ENCODE results near the gene POGLUT2. TPM values are rescaled to one million over a fixed set of nuclear protein-coding genes. Genes with fewer than 3 reads are reported as not detected.

POGLUT2 gene
- 1 to 10 TPM in 1 of 2 donors, under 1 TPM in 1; 0.79 to 1.1 TPM for total RNA-seq
- long read RNA-seq, partial matches to known transcripts: 0 of 2 reads
- long read RNA-seq, other reads (novel, unspliced or antisense): 0 of 2 reads

DNA sequence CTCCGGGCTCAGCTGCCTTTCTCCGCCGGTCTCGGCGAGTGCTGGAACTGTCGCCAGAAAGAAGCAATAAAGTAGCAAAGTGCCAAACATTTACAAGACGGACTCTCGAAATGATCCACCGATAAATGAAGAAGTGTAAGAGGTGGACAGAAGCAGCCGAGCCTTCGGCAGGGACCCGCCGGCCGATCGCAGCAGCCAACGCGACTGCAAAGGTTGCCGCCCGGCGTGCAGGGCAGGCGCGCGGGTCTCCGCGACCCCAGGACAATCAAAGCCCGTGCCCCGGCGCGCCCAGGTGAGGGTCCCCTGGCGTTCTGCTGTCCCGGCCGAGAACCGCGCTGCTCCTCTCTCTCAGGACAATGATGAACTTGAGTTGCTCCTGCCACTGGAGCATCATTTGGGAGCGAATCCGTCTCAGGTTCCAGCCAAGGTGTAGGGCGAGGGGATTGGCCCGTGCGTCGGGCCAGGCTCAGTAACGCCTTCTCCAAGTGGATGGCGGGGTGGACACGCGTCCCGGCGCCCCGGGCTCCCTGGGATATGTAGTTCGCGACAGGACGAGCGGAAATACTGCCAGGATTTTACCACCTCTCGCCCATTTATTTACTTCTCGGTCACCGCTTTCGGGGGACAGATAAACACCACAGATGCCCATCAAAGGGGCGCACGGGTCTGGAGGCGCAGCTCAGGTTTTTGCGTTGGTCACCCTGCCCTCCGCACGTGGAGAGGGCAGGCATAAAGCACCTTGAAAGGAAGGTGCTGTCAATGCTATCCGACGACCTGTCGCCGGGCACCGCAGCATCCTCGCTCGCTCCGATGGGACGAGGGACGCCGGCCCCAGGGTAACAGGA is at the start of gene POGLUT2, which contains the start of gene BIVM:
TSS of gene POGLUT2 (minus strand) at position 396 of the 845 bp plus-strand sequence. CDS start at position 90, 306 bp downstream.
TSS of gene BIVM (plus strand) at position 539 of the 845 bp plus-strand sequence. CDS start 8,149 bp downstream, outside the sequence.
- peak; percentile 89 to 93 for DNase-seq
- ATAC-seq: peak; percentile 92
- intact Hi-C loops (cut with DNase I, micrococcal nuclease): no loop called here

- ATAC-seq (no peak), DNase-seq (no peak)
- intact Hi-C loops (cut with DNase I, micrococcal nuclease): loop anchor here in 1 of 2 donors (5.0 kb wide), 1 partner anchor 265 kb away; no protein-coding TSS in a partner anchor
These were observed 48.8 kb upstream of the POGLUT2 start for GRCh38 chr13:102847272-102848234.

GRCh38 chr13:102846261-102847015 is 47.7 kb upstream of the POGLUT2 start:
- ATAC-seq (peak; percentile 59), DNase-seq (peak; percentile 55 to 67)
- intact Hi-C loops (cut with DNase I, micrococcal nuclease): loop anchor here in 1 of 2 donors (5.0 kb wide), 1 partner anchor 264 kb away; no protein-coding TSS in a partner anchor

GRCh38 chr13:102845630-102846260 is 47.0 kb upstream of the POGLUT2 start, which contains the start of gene ERCC5:
Gene ERCC5, plus strand, starts transcription at chr13:102846032. Its CDS starts 235 bp downstream, at chr13:102846267.
- peak; percentile 92 for ATAC-seq
- peak; percentile 93 to 97 for DNase-seq
- intact Hi-C loops (cut with DNase I, micrococcal nuclease): loop anchor here in 1 of 2 donors (5.0 kb wide), 1 partner anchor 263 kb away; no protein-coding TSS in a partner anchor

- DNase-seq (no peak), ATAC-seq (peak; percentile 14)
- intact Hi-C loops (cut with DNase I, micrococcal nuclease): loop anchor here in 1 of 2 donors (5.0 kb wide), 1 partner anchor 263 kb away; no protein-coding TSS in a partner anchor
These were observed 46.5 kb upstream of the POGLUT2 start for GRCh38 chr13:102845289-102845629.

- ATAC-seq: no peak
- intact Hi-C loops (cut with DNase I, micrococcal nuclease): no loop called here
- no peak for DNase-seq
These were observed 40.7 kb upstream of the POGLUT2 start for GRCh38 chr13:102839462-102839861.

DNA sequence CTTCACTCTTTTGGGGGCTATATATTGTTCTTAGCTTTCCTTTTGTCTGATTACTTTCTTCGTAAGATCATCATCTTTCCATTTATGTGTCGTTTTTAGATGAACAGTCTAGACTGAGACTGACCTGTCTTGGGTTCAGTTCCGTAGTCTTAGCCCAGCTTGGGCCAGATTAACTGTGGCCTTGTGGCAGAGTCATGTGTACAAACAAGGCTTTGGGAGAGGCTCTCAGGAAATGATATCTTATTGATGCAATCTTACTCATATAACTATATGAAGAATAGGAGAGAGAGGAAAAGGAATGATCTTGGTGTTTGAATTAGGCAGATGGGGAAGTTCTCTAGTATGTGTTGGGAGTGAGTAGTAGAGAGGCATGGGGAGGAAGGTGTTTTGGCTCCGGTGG is 40.2 kb upstream of the POGLUT2 start:
- intact Hi-C loops (cut with DNase I, micrococcal nuclease): no loop called here
- no peak for DNase-seq
- ATAC-seq: peak; percentile 67

- DNase-seq (no peak), ATAC-seq (peak; percentile 66)
- intact Hi-C loops (cut with DNase I, micrococcal nuclease): no loop called here
These were observed 39.5 kb upstream of the POGLUT2 start for GRCh38 chr13:102838273-102838672.

DNA sequence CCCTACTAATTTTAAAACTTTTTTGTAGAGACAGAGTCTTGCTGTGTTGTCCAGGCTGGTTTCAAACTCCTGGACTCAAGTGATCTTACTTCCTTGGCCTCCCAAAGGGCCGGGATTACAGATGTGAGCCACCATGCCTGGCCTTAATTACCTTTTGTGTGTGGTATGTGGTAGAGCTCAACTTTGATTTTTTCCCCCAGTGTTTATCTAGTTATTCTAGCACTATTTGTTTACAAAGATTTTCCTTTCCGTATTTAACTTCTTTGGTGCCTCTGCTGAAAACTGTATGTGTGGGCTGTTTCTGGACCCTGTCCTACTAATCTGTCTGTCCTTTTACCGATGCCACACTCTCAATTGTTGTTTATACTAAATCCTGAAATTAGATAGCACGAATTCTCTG is 37.7 kb upstream of the POGLUT2 start:
- no peak for DNase-seq
- no peak for ATAC-seq
- intact Hi-C loops (cut with DNase I, micrococcal nuclease): no loop called here

- ATAC-seq (peak; percentile 100), DNase-seq (peak; percentile 68 to 71)
- intact Hi-C loops (cut with DNase I, micrococcal nuclease): no loop called here
These were observed 31.9 kb upstream of the POGLUT2 start for GRCh38 chr13:102830646-102831045.

- ATAC-seq: no peak
- intact Hi-C loops (cut with DNase I, micrococcal nuclease): no loop called here
- no peak for DNase-seq
These were observed 27.3 kb upstream of the POGLUT2 start for GRCh38 chr13:102825921-102826706.

- intact Hi-C loops (cut with DNase I, micrococcal nuclease): no loop called here
- ATAC-seq (no peak), DNase-seq (no peak)
These were observed 26.6 kb upstream of the POGLUT2 start for GRCh38 chr13:102825400-102825799.

- no peak for ATAC-seq
- intact Hi-C loops (cut with DNase I, micrococcal nuclease): no loop called here
- no peak for DNase-seq
These were observed 19.1 kb upstream of the POGLUT2 start for GRCh38 chr13:102817907-102818306.

DNA sequence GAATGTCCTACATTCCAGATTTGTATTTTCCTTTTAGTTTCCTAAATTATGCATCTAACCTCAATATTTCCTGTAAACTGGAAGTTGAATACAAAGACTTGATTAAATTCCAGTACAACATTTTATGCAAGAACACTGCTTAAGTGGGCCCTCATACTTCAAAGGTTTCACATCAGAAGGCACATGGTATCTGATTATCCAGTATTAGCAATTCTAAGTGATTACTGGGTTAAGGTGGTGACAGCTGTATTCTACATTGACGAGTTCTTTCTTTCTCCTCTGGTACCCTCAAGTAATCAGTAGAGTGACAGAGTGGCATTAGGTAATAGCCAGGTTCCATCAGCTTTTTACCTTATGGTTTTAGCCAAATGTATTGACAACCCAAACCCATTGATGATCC is 18.5 kb upstream of the POGLUT2 start:
- intact Hi-C loops (cut with DNase I, micrococcal nuclease): no loop called here
- no peak for ATAC-seq
- DNase-seq: no peak

DNA sequence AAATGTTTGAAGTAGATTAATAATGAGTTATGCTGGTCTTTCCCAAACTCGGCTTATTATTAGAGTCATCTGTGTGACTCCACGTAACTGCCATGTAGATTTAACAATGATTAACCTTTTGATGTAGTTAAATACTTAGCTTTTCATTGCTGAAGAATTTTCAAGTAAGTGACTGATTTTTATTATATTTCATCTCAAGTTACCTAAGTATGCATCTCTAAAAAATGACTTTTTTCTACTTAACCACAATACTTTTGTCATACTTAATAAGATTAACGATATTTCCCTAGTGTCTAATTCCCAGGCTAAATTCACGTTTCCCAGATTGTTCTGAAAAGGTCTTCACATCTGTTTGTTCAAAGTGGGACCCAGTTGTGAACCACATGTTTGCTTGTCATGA is 17.9 kb upstream of the POGLUT2 start:
- no peak for ATAC-seq

GRCh38 chr13:102815788-102816187 is 17.0 kb upstream of the POGLUT2 start:
- DNase-seq (no peak), ATAC-seq (no peak)
- intact Hi-C loops (cut with DNase I, micrococcal nuclease): no loop called here

More for the DNA sequence above, 17.9 kb upstream of the POGLUT2 start:
- intact Hi-C loops (cut with DNase I, micrococcal nuclease): no loop called here
- DNase-seq: no peak

GRCh38 chr13:102814793-102815192 is 16.0 kb upstream of the POGLUT2 start:
- intact Hi-C loops (cut with DNase I, micrococcal nuclease): no loop called here
- no peak for DNase-seq
- no peak for ATAC-seq

Data from left colon (tissue), 2 donors.